ENCODE measurements around the gene TMEM50B.

DNA sequence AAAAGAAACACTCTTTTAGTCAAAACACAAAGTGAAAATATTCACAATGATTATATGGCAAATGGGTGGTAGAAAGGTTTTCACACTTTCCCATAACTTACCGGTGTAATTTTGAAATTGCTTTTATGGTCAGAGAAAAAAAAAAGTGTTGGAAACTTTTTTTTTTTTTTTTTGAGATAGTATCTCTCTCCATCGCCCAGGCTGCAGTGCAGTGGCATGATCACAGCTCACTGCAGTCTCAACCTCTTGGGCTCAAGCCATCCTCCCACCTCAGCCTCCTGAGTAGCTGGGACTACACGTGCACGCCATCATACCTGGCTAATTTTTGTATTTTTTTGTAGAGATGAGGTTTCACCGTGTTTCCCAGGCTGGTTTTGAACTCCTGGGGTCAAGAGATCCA lies 73.3 kb downstream of the TMEM50B start:
- TF ChIP-seq, protein P1, sequence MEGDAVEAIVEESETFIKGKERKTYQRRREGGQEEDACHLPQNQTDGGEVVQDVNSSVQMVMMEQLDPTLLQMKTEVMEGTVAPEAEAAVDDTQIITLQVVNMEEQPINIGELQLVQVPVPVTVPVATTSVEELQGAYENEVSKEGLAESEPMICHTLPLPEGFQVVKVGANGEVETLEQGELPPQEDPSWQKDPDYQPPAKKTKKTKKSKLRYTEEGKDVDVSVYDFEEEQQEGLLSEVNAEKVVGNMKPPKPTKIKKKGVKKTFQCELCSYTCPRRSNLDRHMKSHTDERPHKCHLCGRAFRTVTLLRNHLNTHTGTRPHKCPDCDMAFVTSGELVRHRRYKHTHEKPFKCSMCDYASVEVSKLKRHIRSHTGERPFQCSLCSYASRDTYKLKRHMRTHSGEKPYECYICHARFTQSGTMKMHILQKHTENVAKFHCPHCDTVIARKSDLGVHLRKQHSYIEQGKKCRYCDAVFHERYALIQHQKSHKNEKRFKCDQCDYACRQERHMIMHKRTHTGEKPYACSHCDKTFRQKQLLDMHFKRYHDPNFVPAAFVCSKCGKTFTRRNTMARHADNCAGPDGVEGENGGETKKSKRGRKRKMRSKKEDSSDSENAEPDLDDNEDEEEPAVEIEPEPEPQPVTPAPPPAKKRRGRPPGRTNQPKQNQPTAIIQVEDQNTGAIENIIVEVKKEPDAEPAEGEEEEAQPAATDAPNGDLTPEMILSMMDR (IDR thresholded peaks at IDR 0.05; ENCODE audit: poor library complexity), result no peak
- TF ChIP-seq EZH2 (IDR thresholded peaks at IDR 0.05; ENCODE audit: borderline replicate concordance), result no peak
- TF ChIP-seq EZH2phosphoT487 (IDR thresholded peaks at IDR 0.05; ENCODE audit: low read depth, severe bottlenecking, unreplicated experiment), result no peak

Measured in hepatocyte (in vitro differentiated cells).